GM12878 (cell line): ENCODE data around the gene USH1G. TPM values are rescaled to one million over a fixed set of nuclear protein-coding genes. Genes with fewer than 3 reads are reported as not detected.

Source experiments
- ATF7 ChIP-seq: fragments of 450-650 bp; IDR thresholded peaks from 2 replicates; pipeline ENCODE4 v1.6.1; 2016; ENCODE audit warnings: low read depth, mild to moderate bottlenecking
- CHD4 ChIP-seq: fragments of 200-600 bp; sonication (generic); IDR thresholded peaks from 2 replicates; pipeline ENCODE4 v1.6.1; 2016; ENCODE audit warnings: mild to moderate bottlenecking
- HDGF ChIP-seq: fragments of 450-650 bp; IDR thresholded peaks from 2 replicates; pipeline ENCODE4 v1.6.1; 2016; ENCODE audit warnings: antibody characterized with exemption
- JUNB ChIP-seq: IDR thresholded peaks from 2 replicates; pipeline ENCODE4 v1.6.1; 2016; ENCODE audit warnings: antibody characterized with exemption, mild to moderate bottlenecking
- KDM1A ChIP-seq: fragments of 200-600 bp; sonication (generic); IDR thresholded peaks from 2 replicates; pipeline ENCODE4 v1.6.1; 2016; ENCODE audit warnings: borderline replicate concordance
- MXI1 ChIP-seq: fragments of 150-350 bp; IDR thresholded peaks from 2 replicates; pipeline ENCODE4 v1.6.1; 2011; ENCODE audit warnings: low read depth, mild to moderate bottlenecking, inconsistent platforms, low read length, improper control_type of control experiment
- MYB ChIP-seq: fragments of 150-350 bp; IDR thresholded peaks from 2 replicates; pipeline ENCODE4 v1.6.1; 2014; ENCODE audit warnings: mild to moderate bottlenecking, low read depth, low read length, borderline replicate concordance
- SMARCA5 ChIP-seq: fragments of 450-650 bp; IDR thresholded peaks from 2 replicates; pipeline ENCODE4 v1.6.1; 2017; ENCODE audit warnings: mild to moderate bottlenecking
- SPI1 ChIP-seq: IDR thresholded peaks from 2 replicates; pipeline ENCODE4 v1.6.1; 2011; ENCODE audit warnings: low read depth, mild to moderate bottlenecking, low read length, moderate library complexity, borderline replicate concordance; ENCODE audit not compliant: insufficient read depth
- SREBF1 ChIP-seq: IDR thresholded peaks from 2 replicates; pipeline ENCODE4 v1.6.1; 2012; ENCODE audit warnings: mild to moderate bottlenecking, low read length
- polyA plus RNA-seq, 11 experiments: library from polyadenylated mRNA; depleted of rRNA in 4 of 11; unstranded in 6 of 11; stranded (reverse) in 5 of 11; fragments of >200 nt; fragmentation: Nextera tagmentation in 4 of 11; fragmentation: Illumina TruSeq in 1 of 11; extraction: Ambion mirVana in 4 of 11; extraction: Trizol in 1 of 11; gene quantifications; 1 replicate in 1 of 11; 2 replicates in 10 of 11; pipeline versions ENCODE4 v1.2.1 to v1.2.3, GENCODE V29; 2011 to 2016; ENCODE audit warnings: inconsistent platforms in 2 of 11, missing spikeins in 2 of 11, low read depth in 1 of 11
- total RNA-seq, 4 experiments: library from RNA; depleted of rRNA in 3 of 4; stranded (reverse); fragments of >200 nt in 3 of 4; fragmentation: Illumina TruSeq in 1 of 4; extraction: Trizol in 1 of 4; gene quantifications; 2 replicates each; pipeline versions ENCODE4 v1.2.1 to v1.2.3, GENCODE V29; 2013 to 2021
- TF ChIP-seq, protein P1 (sequence below): fragments of 450-650 bp; IDR thresholded peaks from 2 replicates; pipeline ENCODE4 v1.6.1; 2018; ENCODE audit warnings: borderline replicate concordance, mild to moderate bottlenecking; ENCODE audit not compliant: partially characterized antibody
- TF ChIP-seq, protein P2 (sequence below): fragments of 450-650 bp; IDR thresholded peaks from 2 replicates; pipeline ENCODE4 v1.6.1; 2017; ENCODE audit warnings: mild to moderate bottlenecking, moderate library complexity
- TF ChIP-seq, protein P3 (sequence below): IDR thresholded peaks from 2 replicates; pipeline ENCODE4 v1.6.1; 2011; ENCODE audit warnings: low read depth, low read length, improper control_type of control experiment, borderline replicate concordance
- TF ChIP-seq, protein P4 (sequence below): IDR thresholded peaks from 2 replicates; pipeline ENCODE4 v1.6.1; 2012; ENCODE audit warnings: low read depth, low read length, improper control_type of control experiment
- TF ChIP-seq, protein P5 (sequence below): fragments of 450-650 bp; conservative IDR thresholded peaks from 2 replicates; pipeline ENCODE4 v1.6.1; 2017; ENCODE audit warnings: mild to moderate bottlenecking, moderate library complexity
- TF ChIP-seq, protein P6 (sequence below): fragments of 450-650 bp; IDR thresholded peaks from 2 replicates; pipeline ENCODE4 v1.6.1; 2017; ENCODE audit warnings: mild to moderate bottlenecking

Gene USH1G
- total and polyA plus RNA-seq, 10 of the 15 experiments (the other 5 are each of a cell fraction or from before 2014, with no cell fraction given) = 0.05 to 0.62 (median 0.09) TPM; not detected in 7

DNA sequence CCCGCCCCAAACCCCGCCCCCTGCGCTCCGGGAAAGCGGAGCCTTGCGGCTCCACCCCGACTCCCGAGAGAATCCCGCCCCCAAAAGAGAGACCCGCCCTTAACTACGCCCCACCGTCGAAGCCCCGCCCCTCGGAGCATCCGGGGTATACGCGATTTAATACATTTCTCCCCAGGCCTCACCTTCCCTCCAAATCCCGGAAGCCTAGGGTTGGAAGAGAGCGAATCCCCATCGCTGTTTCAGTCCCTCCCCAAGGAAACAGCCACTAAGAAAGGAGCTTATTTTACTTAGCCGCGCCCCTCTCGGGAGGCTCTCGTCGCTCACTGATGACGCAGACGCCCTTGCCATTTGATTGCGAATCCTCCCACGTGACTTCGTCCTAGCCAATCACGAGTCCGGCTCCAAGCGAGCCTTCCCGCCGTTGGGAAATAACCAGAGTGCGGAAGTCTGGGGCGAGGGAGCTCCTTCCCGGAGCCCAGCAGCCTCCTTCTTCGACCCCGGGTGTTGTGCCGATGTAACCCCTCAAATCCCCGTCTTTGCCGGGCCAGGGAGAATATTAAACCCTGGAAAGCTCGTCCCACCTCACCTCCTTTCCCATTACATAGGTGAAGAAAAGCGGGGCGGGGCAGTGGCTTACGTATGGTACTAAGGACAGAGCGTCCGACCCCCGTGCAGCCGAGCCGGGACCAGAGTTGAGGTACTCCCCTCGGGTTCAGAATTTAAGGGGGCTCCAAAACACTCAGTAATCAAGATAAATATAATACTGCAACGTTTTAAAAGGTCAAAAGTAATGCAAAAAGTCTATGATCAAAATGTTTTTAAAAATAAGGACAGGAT is 49.8 kb downstream of the USH1G start (continued):
- TF ChIP-seq, protein P1, sequence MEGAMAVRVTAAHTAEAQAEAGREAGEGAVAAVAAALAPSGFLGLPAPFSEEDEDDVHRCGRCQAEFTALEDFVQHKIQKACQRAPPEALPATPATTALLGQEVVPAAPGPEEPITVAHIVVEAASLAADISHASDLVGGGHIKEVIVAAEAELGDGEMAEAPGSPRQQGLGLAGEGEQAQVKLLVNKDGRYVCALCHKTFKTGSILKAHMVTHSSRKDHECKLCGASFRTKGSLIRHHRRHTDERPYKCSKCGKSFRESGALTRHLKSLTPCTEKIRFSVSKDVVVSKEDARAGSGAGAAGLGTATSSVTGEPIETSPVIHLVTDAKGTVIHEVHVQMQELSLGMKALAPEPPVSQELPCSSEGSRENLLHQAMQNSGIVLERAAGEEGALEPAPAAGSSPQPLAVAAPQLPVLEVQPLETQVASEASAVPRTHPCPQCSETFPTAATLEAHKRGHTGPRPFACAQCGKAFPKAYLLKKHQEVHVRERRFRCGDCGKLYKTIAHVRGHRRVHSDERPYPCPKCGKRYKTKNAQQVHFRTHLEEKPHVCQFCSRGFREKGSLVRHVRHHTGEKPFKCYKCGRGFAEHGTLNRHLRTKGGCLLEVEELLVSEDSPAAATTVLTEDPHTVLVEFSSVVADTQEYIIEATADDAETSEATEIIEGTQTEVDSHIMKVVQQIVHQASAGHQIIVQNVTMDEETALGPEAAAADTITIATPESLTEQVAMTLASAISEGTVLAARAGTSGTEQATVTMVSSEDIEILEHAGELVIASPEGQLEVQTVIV = peak; percentile 86
- TF ChIP-seq, protein P2, sequence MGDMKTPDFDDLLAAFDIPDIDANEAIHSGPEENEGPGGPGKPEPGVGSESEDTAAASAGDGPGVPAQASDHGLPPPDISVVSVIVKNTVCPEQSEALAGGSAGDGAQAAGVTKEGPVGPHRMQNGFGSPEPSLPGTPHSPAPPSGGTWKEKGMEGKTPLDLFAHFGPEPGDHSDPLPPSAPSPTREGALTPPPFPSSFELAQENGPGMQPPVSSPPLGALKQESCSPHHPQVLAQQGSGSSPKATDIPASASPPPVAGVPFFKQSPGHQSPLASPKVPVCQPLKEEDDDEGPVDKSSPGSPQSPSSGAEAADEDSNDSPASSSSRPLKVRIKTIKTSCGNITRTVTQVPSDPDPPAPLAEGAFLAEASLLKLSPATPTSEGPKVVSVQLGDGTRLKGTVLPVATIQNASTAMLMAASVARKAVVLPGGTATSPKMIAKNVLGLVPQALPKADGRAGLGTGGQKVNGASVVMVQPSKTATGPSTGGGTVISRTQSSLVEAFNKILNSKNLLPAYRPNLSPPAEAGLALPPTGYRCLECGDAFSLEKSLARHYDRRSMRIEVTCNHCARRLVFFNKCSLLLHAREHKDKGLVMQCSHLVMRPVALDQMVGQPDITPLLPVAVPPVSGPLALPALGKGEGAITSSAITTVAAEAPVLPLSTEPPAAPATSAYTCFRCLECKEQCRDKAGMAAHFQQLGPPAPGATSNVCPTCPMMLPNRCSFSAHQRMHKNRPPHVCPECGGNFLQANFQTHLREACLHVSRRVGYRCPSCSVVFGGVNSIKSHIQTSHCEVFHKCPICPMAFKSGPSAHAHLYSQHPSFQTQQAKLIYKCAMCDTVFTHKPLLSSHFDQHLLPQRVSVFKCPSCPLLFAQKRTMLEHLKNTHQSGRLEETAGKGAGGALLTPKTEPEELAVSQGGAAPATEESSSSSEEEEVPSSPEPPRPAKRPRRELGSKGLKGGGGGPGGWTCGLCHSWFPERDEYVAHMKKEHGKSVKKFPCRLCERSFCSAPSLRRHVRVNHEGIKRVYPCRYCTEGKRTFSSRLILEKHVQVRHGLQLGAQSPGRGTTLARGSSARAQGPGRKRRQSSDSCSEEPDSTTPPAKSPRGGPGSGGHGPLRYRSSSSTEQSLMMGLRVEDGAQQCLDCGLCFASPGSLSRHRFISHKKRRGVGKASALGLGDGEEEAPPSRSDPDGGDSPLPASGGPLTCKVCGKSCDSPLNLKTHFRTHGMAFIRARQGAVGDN = no peak; the same call in 1 of the 2 replicates
- peak; percentile 64; the same call in 1 of the 2 replicates for TF ChIP-seq ATF7
- TF ChIP-seq, protein P3, sequence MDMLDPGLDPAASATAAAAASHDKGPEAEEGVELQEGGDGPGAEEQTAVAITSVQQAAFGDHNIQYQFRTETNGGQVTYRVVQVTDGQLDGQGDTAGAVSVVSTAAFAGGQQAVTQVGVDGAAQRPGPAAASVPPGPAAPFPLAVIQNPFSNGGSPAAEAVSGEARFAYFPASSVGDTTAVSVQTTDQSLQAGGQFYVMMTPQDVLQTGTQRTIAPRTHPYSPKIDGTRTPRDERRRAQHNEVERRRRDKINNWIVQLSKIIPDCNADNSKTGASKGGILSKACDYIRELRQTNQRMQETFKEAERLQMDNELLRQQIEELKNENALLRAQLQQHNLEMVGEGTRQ = peak; percentile 96
- TF ChIP-seq KDM1A = no peak
- TF ChIP-seq JUNB = no peak
- TF ChIP-seq SPI1 = peak; percentile 36; the same call in 1 of the 2 replicates
- TF ChIP-seq, protein P4, sequence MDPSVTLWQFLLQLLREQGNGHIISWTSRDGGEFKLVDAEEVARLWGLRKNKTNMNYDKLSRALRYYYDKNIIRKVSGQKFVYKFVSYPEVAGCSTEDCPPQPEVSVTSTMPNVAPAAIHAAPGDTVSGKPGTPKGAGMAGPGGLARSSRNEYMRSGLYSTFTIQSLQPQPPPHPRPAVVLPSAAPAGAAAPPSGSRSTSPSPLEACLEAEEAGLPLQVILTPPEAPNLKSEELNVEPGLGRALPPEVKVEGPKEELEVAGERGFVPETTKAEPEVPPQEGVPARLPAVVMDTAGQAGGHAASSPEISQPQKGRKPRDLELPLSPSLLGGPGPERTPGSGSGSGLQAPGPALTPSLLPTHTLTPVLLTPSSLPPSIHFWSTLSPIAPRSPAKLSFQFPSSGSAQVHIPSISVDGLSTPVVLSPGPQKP = peak; percentile 30; the same call in 1 of the 2 replicates
- TF ChIP-seq SREBF1 = no peak
- no peak for TF ChIP-seq HDGF
- peak; percentile 69 for TF ChIP-seq MXI1
- TF ChIP-seq, protein P5, sequence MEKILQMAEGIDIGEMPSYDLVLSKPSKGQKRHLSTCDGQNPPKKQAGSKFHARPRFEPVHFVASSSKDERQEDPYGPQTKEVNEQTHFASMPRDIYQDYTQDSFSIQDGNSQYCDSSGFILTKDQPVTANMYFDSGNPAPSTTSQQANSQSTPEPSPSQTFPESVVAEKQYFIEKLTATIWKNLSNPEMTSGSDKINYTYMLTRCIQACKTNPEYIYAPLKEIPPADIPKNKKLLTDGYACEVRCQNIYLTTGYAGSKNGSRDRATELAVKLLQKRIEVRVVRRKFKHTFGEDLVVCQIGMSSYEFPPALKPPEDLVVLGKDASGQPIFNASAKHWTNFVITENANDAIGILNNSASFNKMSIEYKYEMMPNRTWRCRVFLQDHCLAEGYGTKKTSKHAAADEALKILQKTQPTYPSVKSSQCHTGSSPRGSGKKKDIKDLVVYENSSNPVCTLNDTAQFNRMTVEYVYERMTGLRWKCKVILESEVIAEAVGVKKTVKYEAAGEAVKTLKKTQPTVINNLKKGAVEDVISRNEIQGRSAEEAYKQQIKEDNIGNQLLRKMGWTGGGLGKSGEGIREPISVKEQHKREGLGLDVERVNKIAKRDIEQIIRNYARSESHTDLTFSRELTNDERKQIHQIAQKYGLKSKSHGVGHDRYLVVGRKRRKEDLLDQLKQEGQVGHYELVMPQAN = peak; percentile 79
- no peak for TF ChIP-seq SMARCA5
- no peak for TF ChIP-seq CHD4
- TF ChIP-seq, protein P6, sequence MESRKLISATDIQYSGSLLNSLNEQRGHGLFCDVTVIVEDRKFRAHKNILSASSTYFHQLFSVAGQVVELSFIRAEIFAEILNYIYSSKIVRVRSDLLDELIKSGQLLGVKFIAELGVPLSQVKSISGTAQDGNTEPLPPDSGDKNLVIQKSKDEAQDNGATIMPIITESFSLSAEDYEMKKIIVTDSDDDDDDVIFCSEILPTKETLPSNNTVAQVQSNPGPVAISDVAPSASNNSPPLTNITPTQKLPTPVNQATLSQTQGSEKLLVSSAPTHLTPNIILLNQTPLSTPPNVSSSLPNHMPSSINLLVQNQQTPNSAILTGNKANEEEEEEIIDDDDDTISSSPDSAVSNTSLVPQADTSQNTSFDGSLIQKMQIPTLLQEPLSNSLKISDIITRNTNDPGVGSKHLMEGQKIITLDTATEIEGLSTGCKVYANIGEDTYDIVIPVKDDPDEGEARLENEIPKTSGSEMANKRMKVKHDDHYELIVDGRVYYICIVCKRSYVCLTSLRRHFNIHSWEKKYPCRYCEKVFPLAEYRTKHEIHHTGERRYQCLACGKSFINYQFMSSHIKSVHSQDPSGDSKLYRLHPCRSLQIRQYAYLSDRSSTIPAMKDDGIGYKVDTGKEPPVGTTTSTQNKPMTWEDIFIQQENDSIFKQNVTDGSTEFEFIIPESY = no peak
- no peak; the same call in 1 of the 2 replicates for TF ChIP-seq MYB
